ENCODE results near the gene DUSP5. TPM values are rescaled to one million over a fixed set of nuclear protein-coding genes. Genes with fewer than 3 reads are reported as not detected.

The DUSP5 gene
- total RNA-seq, 1 donor from 2014 or later: 16.3 TPM

- peaks cover 41% of the 10 kb centered on the region for H3K27me3 Mint-ChIP-seq
- H3K27ac Mint-ChIP-seq: peak overlapping the region; percentile 89
- no peaks in the 10 kb centered on the region for H3K36me3 Mint-ChIP-seq
- DNase-seq (ENCODE audit: extremely low spot score, unreplicated experiment): no peak
- peak overlapping the region; percentile 92 for H3K4me3 Mint-ChIP-seq
- TF ChIP-seq CTCF (conservative IDR thresholded peaks at IDR 0.05): no peak
- no peaks in the 10 kb centered on the region for H3K9me3 Mint-ChIP-seq
- H3K4me1 Mint-ChIP-seq (ENCODE audit: unreplicated experiment): peaks cover 59% of the 10 kb centered on the region
Measured at GRCh38 chr10:110498982-110499795, 1.5 kb downstream of the DUSP5 start.

- DNase-seq (ENCODE audit: extremely low spot score, unreplicated experiment): no peak
- H3K27ac Mint-ChIP-seq: peak overlapping the region; percentile 89
- peaks cover 63% of the 10 kb centered on the region for H3K4me1 Mint-ChIP-seq (ENCODE audit: unreplicated experiment)
- H3K27me3 Mint-ChIP-seq: peaks cover 40% of the 10 kb centered on the region
- H3K4me3 Mint-ChIP-seq: peak overlapping the region; percentile 92
- no peak for TF ChIP-seq CTCF (conservative IDR thresholded peaks at IDR 0.05)
- no peaks in the 10 kb centered on the region for H3K9me3 Mint-ChIP-seq
- peaks cover 4% of the 10 kb centered on the region for H3K36me3 Mint-ChIP-seq
Measured at GRCh38 chr10:110499796-110500514, 2.2 kb downstream of the DUSP5 start.

GRCh38 chr10:110500515-110500905, 2.8 kb downstream of the DUSP5 start:
- DNase-seq (ENCODE audit: extremely low spot score, unreplicated experiment): no peak
- Mint-ChIP-seq H3K27ac (peak overlapping the region; percentile 89), H3K36me3 (peaks cover 5% of the 10 kb centered on the region), H3K27me3 (peaks cover 40% of the 10 kb centered on the region), H3K4me3 (peak overlapping the region; percentile 92), H3K4me1 (ENCODE audit: unreplicated experiment) (peaks cover 64% of the 10 kb centered on the region), H3K9me3 (no peaks in the 10 kb centered on the region)
- TF ChIP-seq CTCF (conservative IDR thresholded peaks at IDR 0.05): no peak

- Mint-ChIP-seq H3K27me3 (peaks cover 35% of the 10 kb centered on the region), H3K36me3 (peaks cover 7% of the 10 kb centered on the region), H3K4me1 (ENCODE audit: unreplicated experiment) (peaks cover 56% of the 10 kb centered on the region), H3K4me3 (peak overlapping the region; percentile 92), H3K9me3 (no peaks in the 10 kb centered on the region), H3K27ac (peak overlapping the region; percentile 89)
- DNase-seq (ENCODE audit: extremely low spot score, unreplicated experiment): no peak
- no peak for TF ChIP-seq CTCF (conservative IDR thresholded peaks at IDR 0.05)
Measured at GRCh38 chr10:110501142-110501937, 3.6 kb downstream of the DUSP5 start.

GRCh38 chr10:110502072-110502845, 4.6 kb downstream of the DUSP5 start:
- peaks cover 26% of the 10 kb centered on the region for H3K27me3 Mint-ChIP-seq
- TF ChIP-seq CTCF (conservative IDR thresholded peaks at IDR 0.05): no peak
- no peak for DNase-seq (ENCODE audit: extremely low spot score, unreplicated experiment)
- H3K27ac Mint-ChIP-seq: peak overlapping the region; percentile 98
- H3K4me1 Mint-ChIP-seq (ENCODE audit: unreplicated experiment): peaks cover 47% of the 10 kb centered on the region
- H3K36me3 Mint-ChIP-seq: peaks cover 13% of the 10 kb centered on the region
- peak overlapping the region; percentile 92 for H3K4me3 Mint-ChIP-seq
- no peaks in the 10 kb centered on the region for H3K9me3 Mint-ChIP-seq
